CD4-positive, alpha-beta T cell (primary cell): ENCODE data around the gene LBX2. TPM values are rescaled to one million over a fixed set of nuclear protein-coding genes. Genes with fewer than 3 reads are reported as not detected.

ENCODE experiments used
- ATAC-seq: fragments of 200-7000 bp; cut with Tn5 transposase; one replicate; pipeline ENCODE4 v1.10.0; 2022; ENCODE audit warnings: mild to moderate bottlenecking; ENCODE audit not compliant: poor library complexity
- CTCF ChIA-PET: fragments of 350-600 bp; sonication (Branson Sonifier 250); formaldehyde crosslinking; loops from one replicate; lab custom pipeline; 2021; ENCODE audit warnings: antibody characterized with exemption, inconsistent platforms; lab: Charles Lee
- POLR2A ChIA-PET: fragments of 350-600 bp; sonication (Branson Sonifier 250); formaldehyde crosslinking; loops from one replicate; lab custom pipeline; 2021; ENCODE audit warnings: antibody characterized with exemption, inconsistent platforms; lab: Charles Lee
- DNase-seq, 14 experiments: peaks; one replicate each; pipeline ENCODE4 v3.0.0-alpha.2; 2013 to 2020; ENCODE audit warnings: mixed read lengths in 2 of 14
- H3K27ac ChIP-seq, 2 donors: one replicate each; pipeline versions ENCODE4 v1.5.1 to v1.7.0; 2013; ENCODE audit warnings: low read length in 2 of 2, low read depth in 1 of 2, mild to moderate bottlenecking in 1 of 2
- H3K27me3 ChIP-seq, 2 experiments: 1 replicate in 1 of 2; 2 replicates in 1 of 2; pipeline versions ENCODE4 v1.6.1 to v1.7.0; 2013; ENCODE audit warnings: low read length in 2 of 2, control low read depth in 1 of 2, mild to moderate bottlenecking in 1 of 2, moderate library complexity in 1 of 2; ENCODE audit not compliant: insufficient read depth in 2 of 2, control insufficient read depth in 1 of 2
- H3K36me3 ChIP-seq: one replicate; pipeline ENCODE4 v1.6.1; 2013; ENCODE audit warnings: low read length, control low read depth; ENCODE audit not compliant: insufficient read depth
- H3K4me1 ChIP-seq: one replicate; pipeline ENCODE4 v1.6.1; 2013; ENCODE audit warnings: low read length, control low read depth; ENCODE audit not compliant: insufficient read depth
- H3K4me3 ChIP-seq: one replicate; pipeline ENCODE4 v1.5.1; 2013; ENCODE audit warnings: mild to moderate bottlenecking, low read length, moderate library complexity
- H3K9me3 ChIP-seq, 2 experiments: 1 replicate in 1 of 2; 2 replicates in 1 of 2; pipeline versions ENCODE4 v1.6.1 to v1.7.0; 2013; ENCODE audit warnings: low read length in 2 of 2, mild to moderate bottlenecking in 2 of 2, control low read depth in 1 of 2, moderate library complexity in 1 of 2; ENCODE audit not compliant: control insufficient read depth in 1 of 2, insufficient read depth in 1 of 2
- H3K27ac Mint-ChIP-seq: one replicate; pipeline ENCODE4 v1.8.0; 2020; ENCODE audit warnings: mixed read lengths
- H3K27me3 Mint-ChIP-seq: one replicate; pipeline ENCODE4 v1.8.0; 2021; ENCODE audit warnings: mixed read lengths
- H3K36me3 Mint-ChIP-seq: one replicate; pipeline ENCODE4 v1.8.0; 2021; ENCODE audit warnings: low read depth, mixed read lengths
- H3K4me1 Mint-ChIP-seq: one replicate; pipeline ENCODE4 v1.8.0; 2021; ENCODE audit warnings: low read depth, mixed read lengths
- H3K4me3 Mint-ChIP-seq: one replicate; pipeline ENCODE4 v1.8.0; 2020; ENCODE audit warnings: mild to moderate bottlenecking, mixed read lengths
- H3K9me3 Mint-ChIP-seq: one replicate; pipeline ENCODE4 v1.8.0; 2020; ENCODE audit warnings: mixed read lengths
- intact Hi-C, 2 experiments: fragments of 100-400 bp; cut with DNase I in 1 of 2; cut with micrococcal nuclease in 1 of 2; formaldehyde crosslinking; loops; one replicate each; pipeline versions ENCODE4 v1.15.1 to v1.9.0; 2023 to 2025; cut with DNase I, micrococcal nuclease
- polyA plus RNA-seq, 2 donors: library from polyadenylated mRNA; unstranded; fragments of 120-200 nt; gene quantifications; one replicate each; pipeline ENCODE4 v1.2.1, GENCODE V29; 2013
- total RNA-seq, 174 experiments: library from RNA in 2 of 174; stranded (reverse) in 2 of 174; gene quantifications; one replicate each; pipeline ENCODE4 v1.2.3 and lab custom pipeline; 2021 to 2026
- TF ChIP-seq, protein P1 (sequence below): fragments of 200-600 bp; IDR thresholded peaks from one replicate; pipeline ENCODE4 v1.8.0; 2022; ENCODE audit warnings: antibody characterized with exemption, mild to moderate bottlenecking

Gene LBX2, protein sequence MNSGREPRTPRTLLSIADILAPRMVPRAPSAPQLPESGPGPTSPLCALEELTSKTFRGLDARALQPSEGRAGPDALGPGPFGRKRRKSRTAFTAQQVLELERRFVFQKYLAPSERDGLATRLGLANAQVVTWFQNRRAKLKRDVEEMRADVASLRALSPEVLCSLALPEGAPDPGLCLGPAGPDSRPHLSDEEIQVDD
- total RNA-seq (not detected), total RNA-seq (lab: John Stamatoyannopoulos, UW) (0 to 0.61 (median 0.13) reads per million in 172 experiments)
- polyA plus RNA-seq (2013, experiment 1 of 2) = 1.4 TPM
- polyA plus RNA-seq (2013, experiment 2 of 2) = 1.6 TPM

DNA sequence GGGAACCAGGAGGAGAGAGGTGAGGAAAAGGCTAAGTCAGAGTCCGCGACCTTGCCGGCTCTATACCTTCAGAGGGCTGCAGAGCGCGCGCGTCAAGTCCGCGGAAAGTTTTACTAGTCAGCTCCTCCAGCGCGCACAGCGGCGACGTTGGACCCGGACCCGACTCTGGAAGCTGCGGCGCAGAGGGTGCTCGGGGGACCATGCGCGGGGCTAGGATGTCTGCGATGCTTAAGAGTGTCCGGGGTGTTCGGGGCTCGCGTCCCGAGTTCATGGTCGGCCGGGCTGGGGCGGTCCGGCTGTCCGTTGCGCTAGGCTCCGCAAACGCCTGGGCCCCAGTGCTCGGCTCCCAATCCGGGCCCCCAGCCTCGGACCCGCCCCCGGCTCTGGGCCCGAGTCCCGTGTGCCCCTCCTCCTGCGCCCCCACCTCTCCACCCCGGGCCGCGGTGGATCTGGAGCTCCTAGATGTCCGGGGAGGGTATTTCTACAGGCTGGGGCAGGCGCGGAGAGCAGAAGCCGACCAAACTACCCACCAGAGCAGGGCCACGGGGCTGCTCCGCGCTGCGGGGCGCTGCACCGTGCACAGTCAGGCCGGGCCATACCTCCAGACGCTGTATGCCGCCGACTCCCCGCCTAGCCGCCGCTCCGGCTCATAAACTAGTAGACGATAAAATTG is at the start of gene LBX2:
Gene LBX2, minus strand, starts transcription at position 337 of the 673 bp plus-strand sequence. Its CDS starts 66 bp downstream, at position 271.
- peaks cover 0 to 37% of the 10 kb centered on the region in 2 experiments for H3K9me3 ChIP-seq
- Mint-ChIP-seq H3K4me1 (peaks cover 60% of the 10 kb centered on the region), H3K36me3 (peaks cover 4% of the 10 kb centered on the region), H3K27ac (no peak within 1 kb of the TSS), H3K9me3 (no peaks in the 10 kb centered on the region), H3K27me3 (peaks cover 67% of the 10 kb centered on the region), H3K4me3 (peak within 1 kb of the TSS; percentile 82)
- H3K4me3 ChIP-seq = peak within 1 kb of the TSS; percentile 64
- H3K27ac ChIP-seq = no peak within 1 kb of the TSS
- H3K36me3 ChIP-seq = peaks cover 2% of the 10 kb centered on the region
- TF ChIP-seq, protein P1, sequence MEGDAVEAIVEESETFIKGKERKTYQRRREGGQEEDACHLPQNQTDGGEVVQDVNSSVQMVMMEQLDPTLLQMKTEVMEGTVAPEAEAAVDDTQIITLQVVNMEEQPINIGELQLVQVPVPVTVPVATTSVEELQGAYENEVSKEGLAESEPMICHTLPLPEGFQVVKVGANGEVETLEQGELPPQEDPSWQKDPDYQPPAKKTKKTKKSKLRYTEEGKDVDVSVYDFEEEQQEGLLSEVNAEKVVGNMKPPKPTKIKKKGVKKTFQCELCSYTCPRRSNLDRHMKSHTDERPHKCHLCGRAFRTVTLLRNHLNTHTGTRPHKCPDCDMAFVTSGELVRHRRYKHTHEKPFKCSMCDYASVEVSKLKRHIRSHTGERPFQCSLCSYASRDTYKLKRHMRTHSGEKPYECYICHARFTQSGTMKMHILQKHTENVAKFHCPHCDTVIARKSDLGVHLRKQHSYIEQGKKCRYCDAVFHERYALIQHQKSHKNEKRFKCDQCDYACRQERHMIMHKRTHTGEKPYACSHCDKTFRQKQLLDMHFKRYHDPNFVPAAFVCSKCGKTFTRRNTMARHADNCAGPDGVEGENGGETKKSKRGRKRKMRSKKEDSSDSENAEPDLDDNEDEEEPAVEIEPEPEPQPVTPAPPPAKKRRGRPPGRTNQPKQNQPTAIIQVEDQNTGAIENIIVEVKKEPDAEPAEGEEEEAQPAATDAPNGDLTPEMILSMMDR = no peak
- CTCF ChIA-PET = interaction anchor here (1.4 kb wide), 1 partner anchor 33 kb away, joined by 3 read pairs; no protein-coding TSS in a partner anchor
- DNase-seq (peak in 1 of 14 experiments; percentile 41), ATAC-seq (peak; percentile 13)
- peaks cover 53 to 66% of the 10 kb centered on the region in 2 experiments for H3K27me3 ChIP-seq
- H3K4me1 ChIP-seq = peaks cover 48% of the 10 kb centered on the region
- POLR2A ChIA-PET = interaction anchor here (1.0 to 4.5 kb wide), 6 partner anchors 8 to 86 kb away, joined by 3 to 21 read pairs (median 6); partner anchors contain the start of genes AUP1, CCDC142, HTRA2 and PCGF1
- intact Hi-C loops = no loop called here

DNA sequence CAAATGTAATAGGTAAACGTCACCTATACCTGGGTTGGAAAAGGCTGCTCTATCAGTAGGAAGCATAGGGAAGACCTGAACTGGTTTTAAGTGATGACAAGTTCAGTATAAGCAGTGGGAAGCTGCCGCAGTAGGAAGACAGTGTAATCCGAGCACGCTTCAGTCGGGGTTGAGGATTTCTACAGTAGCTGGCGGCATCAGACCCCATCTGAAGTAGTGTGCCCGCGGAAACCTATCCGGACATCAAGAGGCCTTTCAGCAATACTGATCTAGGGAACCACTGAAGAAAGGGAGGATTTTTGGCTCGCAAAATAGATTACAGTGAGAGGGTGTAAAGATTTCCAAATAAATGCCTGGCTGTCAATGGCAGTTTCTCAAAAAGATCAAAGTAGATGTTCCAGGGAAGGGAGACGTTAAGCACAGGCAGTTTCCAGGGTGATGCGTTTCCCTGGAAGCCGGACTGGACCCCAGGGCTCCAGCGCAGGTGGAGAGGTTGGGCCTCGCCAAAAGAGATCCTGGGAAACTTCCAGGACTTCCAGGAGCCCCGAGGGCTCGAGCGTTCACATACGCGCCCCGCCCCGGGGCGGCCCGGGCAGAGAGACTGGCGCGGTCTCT is 49.0 kb upstream of the LBX2 start:
- no peak overlapping the region for H3K27ac ChIP-seq
- peaks cover 18% of the 10 kb centered on the region for H3K4me1 ChIP-seq
- POLR2A ChIA-PET = interaction anchor here (0.7 kb wide), 1 partner anchor 36 kb away, joined by 3 read pairs; no protein-coding TSS in a partner anchor
- peaks cover 27 to 32% of the 10 kb centered on the region in 2 experiments for H3K27me3 ChIP-seq
- H3K36me3 ChIP-seq = no peaks in the 10 kb centered on the region
- TF ChIP-seq, protein P1 = no peak
- no peaks in the 10 kb centered on the region for H3K36me3 Mint-ChIP-seq
- DNase-seq (no peak), ATAC-seq (no peak)
- peaks cover 69% of the 10 kb centered on the region for H3K27me3 Mint-ChIP-seq
- no peak overlapping the region for H3K27ac Mint-ChIP-seq
- H3K4me3 ChIP-seq = no peak overlapping the region
- peaks cover 0 to 8% of the 10 kb centered on the region in 2 experiments for H3K9me3 ChIP-seq
- intact Hi-C loops = no loop called here
- H3K4me1 Mint-ChIP-seq = peaks cover 11% of the 10 kb centered on the region
- peak overlapping the region; percentile 45 for H3K4me3 Mint-ChIP-seq
- no peaks in the 10 kb centered on the region for H3K9me3 Mint-ChIP-seq
- CTCF ChIA-PET = no interaction called here

DNA sequence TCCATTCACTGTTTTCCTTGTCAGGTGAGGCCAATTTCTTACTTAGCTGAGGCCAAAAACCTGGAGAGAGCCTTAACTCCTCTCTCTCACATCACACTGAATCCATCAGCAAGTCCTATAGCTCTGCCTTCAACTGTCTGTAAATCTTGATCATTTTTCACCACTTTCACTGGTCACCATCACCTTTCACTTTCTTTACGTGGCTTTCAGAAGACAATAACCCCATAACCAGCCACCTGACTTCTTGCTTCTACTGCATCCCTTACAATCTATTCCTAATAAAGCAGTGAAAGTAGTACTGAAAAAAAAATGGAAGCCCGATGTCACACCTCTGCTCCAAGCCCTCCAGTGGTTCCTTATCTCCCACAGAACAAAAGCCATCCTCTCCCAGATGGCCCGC is 46.6 kb upstream of the LBX2 start:
- Mint-ChIP-seq H3K4me3 (no peak overlapping the region), H3K4me1 (peaks cover 6% of the 10 kb centered on the region), H3K27me3 (peaks cover 76% of the 10 kb centered on the region), H3K9me3 (no peaks in the 10 kb centered on the region), H3K36me3 (no peaks in the 10 kb centered on the region), H3K27ac (no peak overlapping the region)
- Histone ChIP-seq H3K27me3 (peaks cover 31 to 32% of the 10 kb centered on the region in 2 experiments), H3K4me3 (no peak overlapping the region), H3K9me3 (peaks cover 0 to 8% of the 10 kb centered on the region in 2 experiments), H3K27ac (no peak overlapping the region), H3K36me3 (no peaks in the 10 kb centered on the region), H3K4me1 (peaks cover 16% of the 10 kb centered on the region)
- DNase-seq (no peak), ATAC-seq (no peak)
- TF ChIP-seq, protein P1 = no peak
- ChIA-PET CTCF (no interaction called here), POLR2A (no interaction called here)
- intact Hi-C loops = no loop called here
